Panc1 (cell line): ENCODE data around the gene VIT. TPM values are rescaled to one million over a fixed set of nuclear protein-coding genes. Genes with fewer than 3 reads are reported as not detected.

Source experiments
- ATAC-seq: fragments of 200-7000 bp; cut with Tn5 transposase; 2 replicates; pipeline ENCODE4 v1.9.1; 2020; ENCODE audit warnings: mild to moderate bottlenecking, moderate library complexity
- BruUV-seq: library from RNA; stranded (reverse); fragments of 400-500 nt; replicated peaks from 2 replicates; lab custom pipeline; 2021; lab: Mats Ljungman, UMichigan
- CTCF ChIA-PET: fragments of 300-600 bp; sonication (Branson Sonifier 250); formaldehyde crosslinking; loops from one replicate; lab custom pipeline; 2022; ENCODE audit warnings: antibody characterized with exemption; lab: Charles Lee
- POLR2A ChIA-PET: fragments of 300-600 bp; sonication (Branson Sonifier 250); formaldehyde crosslinking; loops from one replicate; lab custom pipeline; 2022; ENCODE audit warnings: antibody characterized with exemption; lab: Charles Lee
- DNase-seq: peaks from one replicate; pipeline ENCODE4 v3.0.0-alpha.2; 2010; ENCODE audit warnings: low read depth, low spot score
- H3K27ac ChIP-seq: 2 replicates; pipeline ENCODE4 v1.5.1; 2011; ENCODE audit warnings: mild to moderate bottlenecking, low read length, inconsistent platforms
- H3K27me3 ChIP-seq: fragments of 200-500 bp; sonication (Bioruptor generic); 2 replicates; pipeline ENCODE4 v1.6.0; 2014; ENCODE audit warnings: low read length, inconsistent platforms; ENCODE audit not compliant: control insufficient read depth, insufficient read depth
- H3K36me3 ChIP-seq: fragments of 200-500 bp; sonication (Bioruptor generic); 2 replicates; pipeline ENCODE4 v1.5.1; 2014; ENCODE audit warnings: inconsistent platforms, mild to moderate bottlenecking, low read length, moderate library complexity; ENCODE audit not compliant: control insufficient read depth, insufficient read depth
- H3K4me1 ChIP-seq: 2 replicates; pipeline ENCODE4 v1.5.1; 2011; ENCODE audit warnings: inconsistent platforms, mild to moderate bottlenecking, low read length, moderate library complexity; ENCODE audit not compliant: control insufficient read depth, insufficient read depth
- H3K4me3 ChIP-seq, 2 experiments: 2 replicates each; pipeline ENCODE4 v1.5.1; 2011 to 2012; ENCODE audit warnings: low read depth in 2 of 2, low read length in 2 of 2, mild to moderate bottlenecking in 2 of 2, inconsistent platforms in 1 of 2, moderate library complexity in 1 of 2
- H3K9me3 ChIP-seq: fragments of 200-500 bp; sonication (Bioruptor generic); 2 replicates; pipeline ENCODE4 v1.5.1; 2014; ENCODE audit warnings: low read depth, mild to moderate bottlenecking, inconsistent platforms, low read length, moderate library complexity; ENCODE audit not compliant: control insufficient read depth, insufficient read depth
- POLR2AphosphoS5 ChIP-seq: IDR thresholded peaks from 2 replicates; pipeline ENCODE4 v1.6.1; 2012; ENCODE audit warnings: mild to moderate bottlenecking, low read depth, low read length, moderate library complexity
- SIN3A ChIP-seq: IDR thresholded peaks from 2 replicates; pipeline ENCODE4 v1.6.1; 2012; ENCODE audit warnings: low read depth, mild to moderate bottlenecking, low read length, moderate library complexity, borderline replicate concordance; ENCODE audit not compliant: insufficient read depth
- TCF7L2 ChIP-seq: IDR thresholded peaks from 2 replicates; pipeline ENCODE4 v1.6.1; 2011; ENCODE audit warnings: mild to moderate bottlenecking, low read depth, low read length, inconsistent platforms
- in situ Hi-C: cut with HindIII; loops from 2 replicates; pipeline ENCODE4 v1.10.0; 2016; ENCODE audit warnings: low sequenced_read_pairs, low pct_unique_long_range_greater_than_20kb
- intact Hi-C: fragments of 100-400 bp; cut with micrococcal nuclease; formaldehyde crosslinking; loops from one replicate; pipeline ENCODE4 v1.10.0; 2022; ENCODE audit not compliant: unreplicated experiment
- total RNA-seq: library from RNA; stranded (reverse); gene quantifications from one replicate; pipeline ENCODE4 v1.2.1, GENCODE V29; 2021; ENCODE audit not compliant: unreplicated experiment
- TF ChIP-seq, protein P1 (sequence below): fragments of 450-650 bp; IDR thresholded peaks from 2 replicates; pipeline ENCODE4 v1.5.1; 2017; ENCODE audit warnings: mild to moderate bottlenecking
- TF ChIP-seq, protein P2 (sequence below), 2 experiments: IDR thresholded peaks; 2 replicates each; pipeline ENCODE4 v1.6.1; 2011 to 2012; ENCODE audit warnings: low read depth in 2 of 2, control low read depth in 1 of 2, low read length in 1 of 2, mild to moderate bottlenecking in 1 of 2, moderate library complexity in 1 of 2; ENCODE audit not compliant: insufficient read depth in 1 of 2

Gene VIT
- total RNA-seq, 1 experiment from 2014 or later: 0.77 TPM

- no peaks in the 10 kb centered on the region for H3K9me3 ChIP-seq
- no peaks in the 10 kb centered on the region for H3K36me3 ChIP-seq
- in situ Hi-C loops: no loop called here
- BruUV-seq: no TSS peak
- DNase-seq (no peak), ATAC-seq (no peak)
- peak overlapping the region; percentile 42; the same call in 1 of the 2 replicates for H3K27ac ChIP-seq
- no peaks in the 10 kb centered on the region for H3K27me3 ChIP-seq
- no peak overlapping the region for H3K4me3 ChIP-seq
- ChIA-PET POLR2A (no interaction called here), CTCF (no interaction called here)
- peaks cover 43% of the 10 kb centered on the region for H3K4me1 ChIP-seq
- TF ChIP-seq, protein P1, sequence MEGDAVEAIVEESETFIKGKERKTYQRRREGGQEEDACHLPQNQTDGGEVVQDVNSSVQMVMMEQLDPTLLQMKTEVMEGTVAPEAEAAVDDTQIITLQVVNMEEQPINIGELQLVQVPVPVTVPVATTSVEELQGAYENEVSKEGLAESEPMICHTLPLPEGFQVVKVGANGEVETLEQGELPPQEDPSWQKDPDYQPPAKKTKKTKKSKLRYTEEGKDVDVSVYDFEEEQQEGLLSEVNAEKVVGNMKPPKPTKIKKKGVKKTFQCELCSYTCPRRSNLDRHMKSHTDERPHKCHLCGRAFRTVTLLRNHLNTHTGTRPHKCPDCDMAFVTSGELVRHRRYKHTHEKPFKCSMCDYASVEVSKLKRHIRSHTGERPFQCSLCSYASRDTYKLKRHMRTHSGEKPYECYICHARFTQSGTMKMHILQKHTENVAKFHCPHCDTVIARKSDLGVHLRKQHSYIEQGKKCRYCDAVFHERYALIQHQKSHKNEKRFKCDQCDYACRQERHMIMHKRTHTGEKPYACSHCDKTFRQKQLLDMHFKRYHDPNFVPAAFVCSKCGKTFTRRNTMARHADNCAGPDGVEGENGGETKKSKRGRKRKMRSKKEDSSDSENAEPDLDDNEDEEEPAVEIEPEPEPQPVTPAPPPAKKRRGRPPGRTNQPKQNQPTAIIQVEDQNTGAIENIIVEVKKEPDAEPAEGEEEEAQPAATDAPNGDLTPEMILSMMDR: no peak
- TF ChIP-seq TCF7L2 (no peak), POLR2AphosphoS5 (no peak), SIN3A (no peak)
- TF ChIP-seq, protein P2, sequence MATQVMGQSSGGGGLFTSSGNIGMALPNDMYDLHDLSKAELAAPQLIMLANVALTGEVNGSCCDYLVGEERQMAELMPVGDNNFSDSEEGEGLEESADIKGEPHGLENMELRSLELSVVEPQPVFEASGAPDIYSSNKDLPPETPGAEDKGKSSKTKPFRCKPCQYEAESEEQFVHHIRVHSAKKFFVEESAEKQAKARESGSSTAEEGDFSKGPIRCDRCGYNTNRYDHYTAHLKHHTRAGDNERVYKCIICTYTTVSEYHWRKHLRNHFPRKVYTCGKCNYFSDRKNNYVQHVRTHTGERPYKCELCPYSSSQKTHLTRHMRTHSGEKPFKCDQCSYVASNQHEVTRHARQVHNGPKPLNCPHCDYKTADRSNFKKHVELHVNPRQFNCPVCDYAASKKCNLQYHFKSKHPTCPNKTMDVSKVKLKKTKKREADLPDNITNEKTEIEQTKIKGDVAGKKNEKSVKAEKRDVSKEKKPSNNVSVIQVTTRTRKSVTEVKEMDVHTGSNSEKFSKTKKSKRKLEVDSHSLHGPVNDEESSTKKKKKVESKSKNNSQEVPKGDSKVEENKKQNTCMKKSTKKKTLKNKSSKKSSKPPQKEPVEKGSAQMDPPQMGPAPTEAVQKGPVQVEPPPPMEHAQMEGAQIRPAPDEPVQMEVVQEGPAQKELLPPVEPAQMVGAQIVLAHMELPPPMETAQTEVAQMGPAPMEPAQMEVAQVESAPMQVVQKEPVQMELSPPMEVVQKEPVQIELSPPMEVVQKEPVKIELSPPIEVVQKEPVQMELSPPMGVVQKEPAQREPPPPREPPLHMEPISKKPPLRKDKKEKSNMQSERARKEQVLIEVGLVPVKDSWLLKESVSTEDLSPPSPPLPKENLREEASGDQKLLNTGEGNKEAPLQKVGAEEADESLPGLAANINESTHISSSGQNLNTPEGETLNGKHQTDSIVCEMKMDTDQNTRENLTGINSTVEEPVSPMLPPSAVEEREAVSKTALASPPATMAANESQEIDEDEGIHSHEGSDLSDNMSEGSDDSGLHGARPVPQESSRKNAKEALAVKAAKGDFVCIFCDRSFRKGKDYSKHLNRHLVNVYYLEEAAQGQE (IDR thresholded peaks at IDR 0.05; ENCODE audit: insufficient read depth in 1 of 2, low read depth in 2 of 2, low read length in 1 of 2): no peak
- intact Hi-C loops: no loop called here
Measured at GRCh38 chr2:36700311-36700710, 3.8 kb downstream of the VIT start.

DNA sequence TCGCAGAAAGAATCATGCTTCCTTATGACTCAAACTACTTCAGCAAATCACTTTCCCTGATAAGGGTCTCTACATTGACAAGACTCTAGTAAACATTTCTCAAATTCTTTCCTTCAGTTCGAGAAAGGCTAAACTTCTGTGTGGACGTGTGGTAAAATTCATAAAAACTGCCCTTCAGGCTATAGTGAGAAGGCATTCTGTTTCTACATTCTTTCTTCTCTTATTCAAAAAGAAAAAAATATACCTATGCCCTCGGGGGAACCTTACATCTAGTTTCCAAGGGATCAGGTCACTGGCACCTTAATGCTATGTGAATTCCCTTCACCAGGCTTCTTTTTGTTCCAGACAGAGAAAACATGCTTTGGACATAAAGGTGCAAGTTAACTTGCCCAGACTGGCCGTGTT, 4.9 kb downstream of the VIT start:
- POLR2A ChIA-PET: no interaction called here
- no peaks in the 10 kb centered on the region for H3K9me3 ChIP-seq
- in situ Hi-C loops: no loop called here
- H3K4me1 ChIP-seq: peaks cover 32% of the 10 kb centered on the region
- ATAC-seq: peak; percentile 46; the same call in 1 of the 2 replicates
- no peak for DNase-seq
- no peaks in the 10 kb centered on the region for H3K36me3 ChIP-seq
- CTCF ChIA-PET: no interaction called here
- H3K27me3 ChIP-seq: no peaks in the 10 kb centered on the region
- no TSS peak for BruUV-seq
- TF ChIP-seq POLR2AphosphoS5 (no peak), SIN3A (no peak), TCF7L2 (no peak)
- TF ChIP-seq, protein P2 (IDR thresholded peaks at IDR 0.05; ENCODE audit: insufficient read depth in 1 of 2, low read depth in 2 of 2, low read length in 1 of 2): no peak
- H3K27ac ChIP-seq: peak overlapping the region; percentile 36
- H3K4me3 ChIP-seq: no peak overlapping the region
- intact Hi-C loops: no loop called here
